ENCODE measurements around the gene TEAD4.
A peak's percentile ranks its signal among the peaks of the same experiment; 100 is the strongest.

TEAD4 gene

GRCh38 chr12:2959192-2959504 is at the start of gene TEAD4:
Gene TEAD4, plus strand, starts transcription at chr12:2959397.
- DNase-seq (ENCODE audit: low read depth in 2 of 2) = no peak

DNA sequence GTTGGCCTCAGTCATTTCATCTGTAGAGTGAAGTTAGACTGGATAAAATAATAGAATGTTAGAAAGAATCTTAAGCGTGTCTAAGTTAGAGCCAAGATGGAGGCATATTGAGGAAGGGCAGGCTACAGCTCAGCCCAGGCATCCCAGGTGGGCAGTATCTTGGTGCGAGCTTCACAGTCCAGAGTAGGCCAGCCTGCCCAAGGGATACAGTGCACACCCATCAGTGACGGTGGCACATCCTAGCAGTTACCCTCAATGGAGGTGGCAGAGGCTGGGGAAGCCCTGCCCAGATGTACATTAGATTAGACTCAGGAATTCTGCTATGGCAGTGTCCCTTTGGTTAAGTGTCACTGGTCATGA is 47.0 kb upstream of the TEAD4 start:
- no peak for DNase-seq (ENCODE audit: low read depth in 2 of 2)

GRCh38 chr12:2919249-2919648 is 39.9 kb upstream of the TEAD4 start:
- DNase-seq (ENCODE audit: low read depth in 2 of 2) = no peak

DNA sequence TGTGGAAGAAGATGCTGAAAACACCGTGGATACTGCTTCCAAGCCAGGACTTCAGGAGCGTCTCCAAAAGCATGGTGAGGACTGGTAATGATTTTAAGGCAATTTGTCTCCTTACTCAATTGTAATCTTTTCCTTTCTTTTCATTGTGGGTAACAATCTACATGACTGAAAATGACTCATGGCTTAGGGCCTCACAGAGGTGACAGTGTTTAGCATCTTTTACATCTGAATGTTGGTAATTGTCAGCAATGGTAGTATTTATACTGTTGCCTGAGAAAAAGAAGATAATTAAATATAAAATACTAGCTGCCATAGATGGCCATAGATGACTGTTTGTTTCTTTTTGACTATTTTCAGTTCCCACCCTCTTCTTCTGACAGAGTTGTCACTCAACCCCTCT is 36.9 kb upstream of the TEAD4 start:
- DNase-seq (ENCODE audit: low read depth in 2 of 2) = no peak

DNA sequence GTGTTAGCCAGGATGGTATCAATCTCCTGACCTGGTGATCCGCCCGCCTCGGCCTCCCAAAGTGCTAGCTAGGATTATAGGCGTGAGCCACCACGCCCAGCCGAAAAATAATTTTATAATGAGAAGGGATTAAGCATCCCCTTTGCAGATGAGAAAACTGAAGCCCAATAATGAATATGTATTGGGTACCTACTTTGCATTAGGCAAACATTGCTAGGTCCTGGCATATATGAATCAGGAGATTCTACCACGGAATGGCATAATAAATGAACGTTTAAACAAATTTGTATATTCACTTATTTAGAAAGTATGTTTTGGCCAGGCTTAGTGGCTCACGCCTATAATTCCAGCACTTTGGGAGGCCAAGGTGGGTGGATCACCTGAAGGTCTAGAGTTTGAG is 36.1 kb upstream of the TEAD4 start:
- no peak for DNase-seq (ENCODE audit: low read depth in 2 of 2)

- DNase-seq (ENCODE audit: low read depth in 2 of 2) = no peak
Observed at GRCh38 chr12:2924019-2924418, 35.2 kb upstream of the TEAD4 start.

- no peak for DNase-seq (ENCODE audit: low read depth in 2 of 2)
Observed at GRCh38 chr12:2925322-2925995, 33.7 kb upstream of the TEAD4 start.

DNA sequence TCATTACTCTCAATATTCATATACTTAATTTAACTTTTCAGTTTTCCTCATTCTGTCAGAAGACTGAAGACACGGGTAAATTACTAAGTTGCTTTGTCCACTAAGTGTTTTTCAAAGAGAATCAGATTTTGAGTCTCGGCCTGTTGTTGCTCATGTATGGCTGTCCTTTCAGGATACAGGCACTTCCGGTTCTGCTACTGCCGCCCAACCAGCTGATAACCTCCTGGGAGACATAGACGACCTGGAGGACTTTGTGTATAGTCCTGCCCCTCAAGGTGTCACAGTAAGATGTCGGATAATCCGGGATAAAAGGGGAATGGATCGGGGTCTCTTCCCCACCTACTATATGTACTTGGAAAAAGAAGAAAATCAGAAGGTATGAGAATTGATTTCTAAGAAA is 28.3 kb upstream of the TEAD4 start:
- DNase-seq (ENCODE audit: low read depth in 2 of 2) = no peak

GRCh38 chr12:2933586-2933985 is 25.6 kb upstream of the TEAD4 start:
- no peak for DNase-seq (ENCODE audit: low read depth in 2 of 2)

DNA sequence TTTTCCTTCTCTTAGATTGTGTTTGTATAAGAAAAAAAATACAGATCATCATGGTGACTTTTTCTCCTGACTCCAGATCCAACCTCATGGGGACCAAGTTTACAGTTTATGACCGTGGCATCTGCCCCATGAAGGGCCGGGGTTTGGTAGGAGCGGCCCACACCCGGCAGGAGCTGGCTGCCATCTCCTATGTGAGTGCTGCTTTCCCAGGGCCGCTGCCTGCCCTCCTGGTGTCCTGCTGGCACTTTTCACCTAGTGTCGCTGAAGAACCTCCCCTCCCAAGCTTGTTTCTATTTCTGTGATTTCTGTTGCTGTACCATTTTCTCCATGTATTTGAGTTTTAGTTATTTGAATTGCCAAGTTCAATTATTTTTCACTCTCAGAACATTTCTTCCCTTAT is 24.8 kb upstream of the TEAD4 start:
- no peak for DNase-seq (ENCODE audit: low read depth in 2 of 2)

DNA sequence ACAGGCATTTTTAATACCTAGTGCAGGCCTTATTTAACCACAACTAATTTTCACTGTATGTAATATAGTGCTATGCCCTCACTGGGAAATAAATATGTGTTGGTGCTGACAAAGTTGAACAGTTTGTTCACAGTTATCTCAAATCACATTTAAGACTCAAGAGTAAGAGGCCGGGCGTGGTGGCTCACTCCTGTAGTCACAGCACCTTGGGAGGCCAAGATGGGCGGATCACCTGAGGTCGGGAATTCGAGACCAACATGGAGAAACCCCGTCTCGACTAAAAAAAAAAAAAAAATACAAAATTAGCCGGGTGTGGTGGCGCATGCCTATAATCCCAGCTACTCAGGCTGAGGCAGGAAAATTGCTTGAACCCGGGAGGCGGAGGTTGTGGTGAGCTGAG is 22.9 kb upstream of the TEAD4 start:
- no peak for DNase-seq (ENCODE audit: low read depth in 2 of 2)

DNA sequence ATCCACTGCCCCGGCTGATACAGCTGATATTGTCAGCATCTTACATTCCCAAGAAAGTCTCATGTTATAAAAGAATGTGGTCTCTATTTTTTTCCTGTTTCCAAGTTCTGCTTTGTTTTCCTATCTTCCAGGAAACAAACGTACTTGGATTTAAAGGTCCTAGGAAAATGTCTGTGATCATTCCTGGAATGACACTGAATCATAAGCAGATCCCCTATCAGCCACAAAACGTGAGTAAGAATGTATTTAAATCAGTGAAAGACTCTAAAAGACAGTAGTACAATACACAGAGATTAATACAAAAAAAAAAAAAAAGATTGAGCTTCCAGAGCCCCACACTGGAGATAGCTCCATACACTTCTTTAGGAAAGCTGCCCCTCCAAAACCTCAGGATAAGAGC is 21.7 kb upstream of the TEAD4 start:
- DNase-seq (ENCODE audit: low read depth in 2 of 2) = no peak

- DNase-seq (ENCODE audit: low read depth in 2 of 2) = no peak
Observed at GRCh38 chr12:2939191-2939590, 20.0 kb upstream of the TEAD4 start.

- no peak for DNase-seq (ENCODE audit: low read depth in 2 of 2)
Observed at GRCh38 chr12:2940564-2940963, 18.6 kb upstream of the TEAD4 start.

- no peak for DNase-seq (ENCODE audit: low read depth in 2 of 2)
Observed at GRCh38 chr12:2941524-2941923, 17.7 kb upstream of the TEAD4 start.

DNA sequence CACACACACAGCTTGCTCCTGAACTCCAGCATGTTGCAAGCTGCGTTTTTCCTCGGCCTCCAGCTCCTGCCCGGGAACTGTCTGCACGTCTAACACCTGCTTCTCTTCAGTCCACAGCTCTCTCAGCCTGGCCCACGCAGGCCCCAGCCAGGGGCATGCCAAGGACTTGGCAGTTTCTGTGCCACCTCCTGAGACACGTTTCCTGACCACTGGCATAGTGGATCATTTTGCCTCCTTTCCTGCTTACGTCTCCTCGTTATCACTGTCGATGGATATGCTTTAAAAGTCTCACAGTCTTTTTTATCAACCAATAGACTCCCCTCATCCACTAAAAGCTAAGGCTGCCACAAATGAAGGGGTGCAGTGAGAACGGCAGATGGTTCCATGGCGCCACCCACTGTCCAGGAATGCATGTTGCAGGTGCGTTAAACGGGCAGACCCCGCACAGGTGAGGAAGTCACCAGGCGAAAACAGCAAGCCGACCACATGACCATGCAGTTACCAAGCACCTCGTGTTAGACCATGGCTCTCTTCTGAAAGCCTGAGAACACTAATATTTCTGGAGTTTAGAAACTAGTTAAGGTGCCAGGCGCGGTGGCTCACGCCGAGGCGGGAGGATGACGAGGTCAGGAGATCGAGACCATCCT is 14.7 kb upstream of the TEAD4 start:
- peak; percentile 15 for DNase-seq (ENCODE audit: low read depth in 2 of 2)

DNA sequence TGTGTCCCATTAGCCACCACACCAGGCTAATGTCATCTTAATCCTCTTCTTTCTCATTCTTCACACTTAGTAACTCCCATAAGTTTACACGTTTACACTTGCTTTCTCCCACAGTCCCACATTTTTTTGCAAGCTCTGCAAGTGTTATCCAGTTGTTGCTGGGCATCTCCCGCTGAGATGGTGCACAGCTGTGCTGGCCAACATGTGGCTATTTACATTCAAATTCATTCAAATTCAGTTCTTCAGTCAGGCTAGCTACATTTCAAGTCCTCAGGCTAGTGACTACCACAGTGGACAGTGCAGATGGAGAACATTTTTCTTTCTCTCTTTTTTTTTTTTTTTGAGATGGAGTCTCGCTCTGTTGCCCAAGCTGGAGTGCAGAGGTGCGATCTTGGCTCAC is 9.8 kb upstream of the TEAD4 start:
- DNase-seq (ENCODE audit: low read depth in 2 of 2) = no peak

GRCh38 chr12:2955888-2956287 is 3.3 kb upstream of the TEAD4 start:
- no peak for DNase-seq (ENCODE audit: low read depth in 2 of 2)

GRCh38 chr12:2957816-2958431 is 1.3 kb upstream of the TEAD4 start:
- no peak for DNase-seq (ENCODE audit: low read depth in 2 of 2)

GRCh38 chr12:2958432-2959191 is 585 bp upstream of the TEAD4 start:
- no peak for DNase-seq (ENCODE audit: low read depth in 2 of 2)

- DNase-seq (ENCODE audit: low read depth in 2 of 2) = no peak
Observed at GRCh38 chr12:2959505-2960389, 550 bp downstream of the TEAD4 start.

- no peak for DNase-seq (ENCODE audit: low read depth in 2 of 2)
Observed at GRCh38 chr12:2960390-2960956, 1.3 kb downstream of the TEAD4 start.
